HL-60 (cell line): ENCODE results near the gene NHSL2.

Source experiments
- POLR2AphosphoS5 ChIP-seq: IDR thresholded peaks from 2 replicates; pipeline ENCODE4 v1.6.1; 2012; ENCODE audit warnings: low read depth
- TF ChIP-seq, protein P1 (sequence below): IDR thresholded peaks from one replicate; pipeline ENCODE4 v1.5.1; 2011; ENCODE audit warnings: low read length, control low read depth, inconsistent platforms; ENCODE audit not compliant: insufficient read depth
- TF ChIP-seq, protein P2 (sequence below): IDR thresholded peaks from 2 replicates; pipeline ENCODE4 v1.6.1; 2012; ENCODE audit warnings: low read depth; ENCODE audit not compliant: insufficient replicate concordance

DNA sequence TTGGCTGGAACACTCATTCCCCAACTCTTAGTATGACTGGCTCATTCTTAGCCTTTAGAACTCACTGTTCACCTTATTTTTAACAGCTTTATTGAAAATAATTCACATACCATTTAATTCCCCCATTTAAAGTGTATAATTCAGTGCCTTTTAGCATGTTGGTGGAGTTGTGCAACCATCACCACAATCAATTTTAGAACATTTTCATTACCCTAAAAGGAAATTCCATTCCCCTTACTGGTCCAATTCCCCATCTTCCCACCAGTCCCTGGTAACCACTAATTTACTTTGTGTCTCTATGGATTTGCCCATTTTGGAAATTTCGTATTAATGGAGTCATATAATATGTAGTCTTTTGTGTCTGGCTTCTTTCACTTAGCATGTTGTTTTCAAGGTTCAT is 19.7 kb downstream of the NHSL2 start:
- TF ChIP-seq, protein P1, sequence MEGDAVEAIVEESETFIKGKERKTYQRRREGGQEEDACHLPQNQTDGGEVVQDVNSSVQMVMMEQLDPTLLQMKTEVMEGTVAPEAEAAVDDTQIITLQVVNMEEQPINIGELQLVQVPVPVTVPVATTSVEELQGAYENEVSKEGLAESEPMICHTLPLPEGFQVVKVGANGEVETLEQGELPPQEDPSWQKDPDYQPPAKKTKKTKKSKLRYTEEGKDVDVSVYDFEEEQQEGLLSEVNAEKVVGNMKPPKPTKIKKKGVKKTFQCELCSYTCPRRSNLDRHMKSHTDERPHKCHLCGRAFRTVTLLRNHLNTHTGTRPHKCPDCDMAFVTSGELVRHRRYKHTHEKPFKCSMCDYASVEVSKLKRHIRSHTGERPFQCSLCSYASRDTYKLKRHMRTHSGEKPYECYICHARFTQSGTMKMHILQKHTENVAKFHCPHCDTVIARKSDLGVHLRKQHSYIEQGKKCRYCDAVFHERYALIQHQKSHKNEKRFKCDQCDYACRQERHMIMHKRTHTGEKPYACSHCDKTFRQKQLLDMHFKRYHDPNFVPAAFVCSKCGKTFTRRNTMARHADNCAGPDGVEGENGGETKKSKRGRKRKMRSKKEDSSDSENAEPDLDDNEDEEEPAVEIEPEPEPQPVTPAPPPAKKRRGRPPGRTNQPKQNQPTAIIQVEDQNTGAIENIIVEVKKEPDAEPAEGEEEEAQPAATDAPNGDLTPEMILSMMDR: no peak
- no peak for TF ChIP-seq POLR2AphosphoS5
- TF ChIP-seq, protein P2, sequence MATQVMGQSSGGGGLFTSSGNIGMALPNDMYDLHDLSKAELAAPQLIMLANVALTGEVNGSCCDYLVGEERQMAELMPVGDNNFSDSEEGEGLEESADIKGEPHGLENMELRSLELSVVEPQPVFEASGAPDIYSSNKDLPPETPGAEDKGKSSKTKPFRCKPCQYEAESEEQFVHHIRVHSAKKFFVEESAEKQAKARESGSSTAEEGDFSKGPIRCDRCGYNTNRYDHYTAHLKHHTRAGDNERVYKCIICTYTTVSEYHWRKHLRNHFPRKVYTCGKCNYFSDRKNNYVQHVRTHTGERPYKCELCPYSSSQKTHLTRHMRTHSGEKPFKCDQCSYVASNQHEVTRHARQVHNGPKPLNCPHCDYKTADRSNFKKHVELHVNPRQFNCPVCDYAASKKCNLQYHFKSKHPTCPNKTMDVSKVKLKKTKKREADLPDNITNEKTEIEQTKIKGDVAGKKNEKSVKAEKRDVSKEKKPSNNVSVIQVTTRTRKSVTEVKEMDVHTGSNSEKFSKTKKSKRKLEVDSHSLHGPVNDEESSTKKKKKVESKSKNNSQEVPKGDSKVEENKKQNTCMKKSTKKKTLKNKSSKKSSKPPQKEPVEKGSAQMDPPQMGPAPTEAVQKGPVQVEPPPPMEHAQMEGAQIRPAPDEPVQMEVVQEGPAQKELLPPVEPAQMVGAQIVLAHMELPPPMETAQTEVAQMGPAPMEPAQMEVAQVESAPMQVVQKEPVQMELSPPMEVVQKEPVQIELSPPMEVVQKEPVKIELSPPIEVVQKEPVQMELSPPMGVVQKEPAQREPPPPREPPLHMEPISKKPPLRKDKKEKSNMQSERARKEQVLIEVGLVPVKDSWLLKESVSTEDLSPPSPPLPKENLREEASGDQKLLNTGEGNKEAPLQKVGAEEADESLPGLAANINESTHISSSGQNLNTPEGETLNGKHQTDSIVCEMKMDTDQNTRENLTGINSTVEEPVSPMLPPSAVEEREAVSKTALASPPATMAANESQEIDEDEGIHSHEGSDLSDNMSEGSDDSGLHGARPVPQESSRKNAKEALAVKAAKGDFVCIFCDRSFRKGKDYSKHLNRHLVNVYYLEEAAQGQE: no peak
